Measurements from ENCODE around the gene DNAI2.
A peak's percentile ranks its signal among the peaks of the same experiment; 100 is the strongest.

The DNAI2 gene

DNA sequence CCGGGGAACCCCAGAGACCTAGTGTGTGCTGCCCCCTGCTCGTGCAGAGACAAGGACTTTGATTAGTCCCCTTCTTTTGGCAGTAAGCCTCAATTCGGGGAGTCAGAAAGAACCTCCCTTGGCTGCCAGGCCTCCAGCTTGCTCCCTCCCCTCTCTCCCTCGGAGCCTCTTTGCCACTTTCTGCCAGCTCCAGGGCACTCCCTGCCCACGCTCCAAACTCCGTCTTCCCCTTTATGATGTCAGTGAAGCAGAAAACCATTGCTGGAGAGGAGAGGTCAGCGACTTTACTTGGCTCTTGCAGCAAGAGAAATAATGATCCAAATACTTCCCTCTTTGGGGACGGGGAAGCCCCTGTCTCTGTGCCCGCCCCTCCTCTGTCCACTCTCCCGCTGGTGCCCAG is 32.6 kb upstream of the DNAI2 start:
- DNase-seq (ENCODE audit: low spot score): no peak
- no peak overlapping the region for H3K4ac ChIP-seq (ENCODE audit: low read length)
- no CpG with 5 or more reads among the region's 10 CpGs for WGBS, 2 donors (ENCODE audit: extremely low coverage in 2 of 2, insufficient read length in 2 of 2, insufficient replicate concordance in 1 of 2)

DNA sequence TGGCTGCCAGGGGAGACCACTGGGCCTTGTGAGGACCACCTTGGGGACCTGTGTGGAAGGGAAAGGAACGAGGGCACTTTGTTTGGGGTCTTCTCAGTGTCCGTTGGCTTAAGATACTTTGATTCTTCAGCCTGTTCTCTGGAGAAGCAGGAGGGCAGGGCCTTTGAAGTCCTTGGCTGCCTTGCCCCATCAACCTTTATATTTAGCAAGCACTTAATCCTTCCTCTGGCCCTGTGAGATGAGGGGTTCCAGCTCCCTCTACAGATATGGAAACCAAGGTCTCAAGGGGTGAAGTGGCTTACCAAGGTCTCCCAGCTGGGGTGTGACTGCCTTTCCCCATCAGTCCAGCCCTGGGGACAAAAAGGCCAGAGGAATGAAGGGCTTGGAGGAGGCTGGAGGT is 32.2 kb upstream of the DNAI2 start:
- Histone ChIP-seq H2AK5ac (ENCODE audit: low read depth, low read length) (peak overlapping the region; percentile 2), H2BK15ac (ENCODE audit: low read length) (no peak overlapping the region), H3K4me1 (ENCODE audit: control insufficient read depth in 2 of 2, insufficient read depth in 1 of 2, low read depth in 1 of 2, low read length in 2 of 2) (peaks cover 17 to 25% of the 10 kb centered on the region in 2 donors), H3K14ac (ENCODE audit: low read length) (peak overlapping the region; percentile 1), H3K79me1 (ENCODE audit: low read depth, low read length) (no peaks in the 10 kb centered on the region), H3K18ac (ENCODE audit: low read length) (peak overlapping the region; percentile 30), H2AFZ (ENCODE audit: low read length) (no peak overlapping the region), H3K9me3 (replicated peaks in 1 of 2; ENCODE audit: control insufficient read depth in 2 of 2, insufficient read depth in 1 of 2, low read depth in 1 of 2, low read length in 2 of 2) (peaks cover 0 to 2% of the 10 kb centered on the region in 2 donors), H3K23ac (ENCODE audit: low read depth, low read length, poor library complexity) (no peak overlapping the region), H3K9ac (ENCODE audit: low read depth, low read length, poor library complexity) (no peak overlapping the region), H4K91ac (ENCODE audit: low read depth, low read length, poor library complexity) (no peak overlapping the region), H3K27ac (replicated peaks; ENCODE audit: low read length) (no peak overlapping the region), H3K36me3 (replicated peaks in 1 of 2; ENCODE audit: control insufficient read depth in 2 of 2, insufficient read depth in 2 of 2, low read length in 2 of 2) (peaks cover 0 to 27% of the 10 kb centered on the region in 2 donors), H2BK120ac (ENCODE audit: low read depth, low read length) (no peak overlapping the region), H3K4me2 (ENCODE audit: insufficient read depth, low read length, poor library complexity, severe bottlenecking) (no peak overlapping the region), H2BK5ac (ENCODE audit: low read length) (no peak overlapping the region), H2BK12ac (ENCODE audit: low read length) (no peak overlapping the region), H3K4me3 (ENCODE audit: low read length in 2 of 2) (no peak overlapping the region), H3K4ac (ENCODE audit: low read length) (no peak overlapping the region), H3K27me3 (ENCODE audit: control insufficient read depth in 3 of 3, insufficient read depth in 3 of 3, low read depth in 1 of 3, low read length in 3 of 3) (peaks cover 0 to 7% (median 0%) of the 10 kb centered on the region in 3 experiments), H4K8ac (ENCODE audit: low read depth, low read length) (no peak overlapping the region)
- no peak for DNase-seq (ENCODE audit: low spot score)
- no CpG with 5 or more reads among the region's 2 CpGs for WGBS, 2 donors (ENCODE audit: extremely low coverage in 2 of 2, insufficient read length in 2 of 2, insufficient replicate concordance in 1 of 2)

More for the DNA sequence above, 32.6 kb upstream of the DNAI2 start:
- Histone ChIP-seq H2AFZ (ENCODE audit: low read length) (no peak overlapping the region), H3K4me1 (ENCODE audit: control insufficient read depth in 2 of 2, insufficient read depth in 1 of 2, low read depth in 1 of 2, low read length in 2 of 2) (peaks cover 16 to 26% of the 10 kb centered on the region in 2 donors), H4K91ac (ENCODE audit: low read depth, low read length, poor library complexity) (no peak overlapping the region), H3K4me3 (ENCODE audit: low read length in 2 of 2) (no peak overlapping the region), H3K9me3 (replicated peaks in 1 of 2; ENCODE audit: control insufficient read depth in 2 of 2, insufficient read depth in 1 of 2, low read depth in 1 of 2, low read length in 2 of 2) (peaks cover 0 to under 1% of the 10 kb centered on the region in 2 donors), H3K23ac (ENCODE audit: low read depth, low read length, poor library complexity) (no peak overlapping the region), H2BK15ac (ENCODE audit: low read length) (no peak overlapping the region), H3K9ac (ENCODE audit: low read depth, low read length, poor library complexity) (no peak overlapping the region), H4K8ac (ENCODE audit: low read depth, low read length) (no peak overlapping the region), H3K36me3 (replicated peaks in 1 of 2; ENCODE audit: control insufficient read depth in 2 of 2, insufficient read depth in 2 of 2, low read length in 2 of 2) (peaks cover 0 to 27% of the 10 kb centered on the region in 2 donors), H3K79me1 (ENCODE audit: low read depth, low read length) (no peaks in the 10 kb centered on the region), H2BK12ac (ENCODE audit: low read length) (no peak overlapping the region), H3K18ac (ENCODE audit: low read length) (peak overlapping the region; percentile 22), H2BK120ac (ENCODE audit: low read depth, low read length) (no peak overlapping the region), H3K27me3 (ENCODE audit: control insufficient read depth in 3 of 3, insufficient read depth in 3 of 3, low read depth in 1 of 3, low read length in 3 of 3) (peaks cover 0 to 7% (median 0%) of the 10 kb centered on the region in 3 experiments), H3K14ac (ENCODE audit: low read length) (peak overlapping the region; percentile 1), H3K4me2 (ENCODE audit: insufficient read depth, low read length, poor library complexity, severe bottlenecking) (no peak overlapping the region), H2BK5ac (ENCODE audit: low read length) (no peak overlapping the region), H3K27ac (replicated peaks; ENCODE audit: low read length) (no peak overlapping the region), H2AK5ac (ENCODE audit: low read depth, low read length) (peak overlapping the region; percentile 2)

DNA sequence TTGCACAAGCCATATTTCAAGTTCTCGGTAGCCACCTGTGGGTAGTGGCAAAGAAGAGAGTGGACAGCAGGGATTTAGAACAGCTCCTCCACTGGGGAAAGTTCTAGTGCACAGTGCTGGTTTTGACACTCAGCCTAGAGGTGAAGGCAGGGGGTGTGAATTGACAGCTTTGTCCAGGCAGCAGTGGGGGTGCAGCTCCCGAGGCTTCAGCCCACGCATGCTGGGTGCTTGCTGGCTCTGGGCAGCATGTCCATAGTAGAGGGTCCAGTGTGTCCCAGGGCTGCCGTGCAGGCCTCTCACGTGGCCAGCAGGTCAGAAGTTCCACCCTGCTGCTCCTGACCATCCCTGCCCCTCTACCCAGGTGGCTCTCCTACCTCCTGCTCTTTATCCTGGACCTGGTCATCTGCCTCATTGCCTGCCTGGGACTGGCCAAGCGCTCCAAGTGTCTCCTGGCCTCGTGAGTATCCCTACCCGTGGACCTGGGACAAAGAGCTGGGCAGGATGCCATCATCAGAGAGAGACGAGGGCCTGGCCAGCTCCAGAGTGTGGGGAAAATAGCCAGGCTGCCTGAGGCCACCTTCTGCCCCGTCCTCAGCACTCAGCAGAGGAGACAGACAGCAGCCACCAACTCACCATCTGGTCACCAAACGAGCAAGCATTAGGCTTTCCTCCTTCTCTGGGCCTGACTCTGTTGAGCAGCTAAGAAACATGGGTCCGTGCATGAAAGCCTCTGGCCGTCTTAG is 30.9 kb upstream of the DNAI2 start:
- Histone ChIP-seq H3K9me3 (replicated peaks in 1 of 2; ENCODE audit: control insufficient read depth in 2 of 2, insufficient read depth in 1 of 2, low read depth in 1 of 2, low read length in 2 of 2) (peaks cover 0 to 4% of the 10 kb centered on the region in 2 donors), H3K14ac (ENCODE audit: low read length) (no peak overlapping the region), H3K27me3 (ENCODE audit: control insufficient read depth in 3 of 3, insufficient read depth in 3 of 3, low read depth in 1 of 3, low read length in 3 of 3) (peaks cover 0 to 7% (median 0%) of the 10 kb centered on the region in 3 experiments), H3K4me1 (ENCODE audit: control insufficient read depth in 2 of 2, insufficient read depth in 1 of 2, low read depth in 1 of 2, low read length in 2 of 2) (peaks cover 17 to 25% of the 10 kb centered on the region in 2 donors), H4K8ac (ENCODE audit: low read depth, low read length) (no peak overlapping the region), H3K36me3 (replicated peaks in 1 of 2; ENCODE audit: control insufficient read depth in 2 of 2, insufficient read depth in 2 of 2, low read length in 2 of 2) (peaks cover 0 to 21% of the 10 kb centered on the region in 2 donors), H3K18ac (ENCODE audit: low read length) (no peak overlapping the region), H3K27ac (replicated peaks; ENCODE audit: low read length) (no peak overlapping the region), H4K91ac (ENCODE audit: low read depth, low read length, poor library complexity) (no peak overlapping the region), H3K23ac (ENCODE audit: low read depth, low read length, poor library complexity) (no peak overlapping the region), H2AK5ac (ENCODE audit: low read depth, low read length) (peak overlapping the region; percentile 48), H3K79me1 (ENCODE audit: low read depth, low read length) (no peaks in the 10 kb centered on the region), H2BK12ac (ENCODE audit: low read length) (no peak overlapping the region), H2AFZ (ENCODE audit: low read length) (no peak overlapping the region), H3K4me2 (ENCODE audit: insufficient read depth, low read length, poor library complexity, severe bottlenecking) (no peak overlapping the region), H2BK5ac (ENCODE audit: low read length) (peak overlapping the region; percentile 15), H3K9ac (ENCODE audit: low read depth, low read length, poor library complexity) (no peak overlapping the region), H3K4me3 (ENCODE audit: low read length in 2 of 2) (no peak overlapping the region), H3K4ac (ENCODE audit: low read length) (no peak overlapping the region), H2BK120ac (ENCODE audit: low read depth, low read length) (no peak overlapping the region), H2BK15ac (ENCODE audit: low read length) (peak overlapping the region; percentile 26)
- no CpG with 5 or more reads among the region's 13 CpGs for WGBS, 2 donors (ENCODE audit: extremely low coverage in 2 of 2, insufficient read length in 2 of 2, insufficient replicate concordance in 1 of 2)
- no peak for DNase-seq (ENCODE audit: low spot score)

DNA sequence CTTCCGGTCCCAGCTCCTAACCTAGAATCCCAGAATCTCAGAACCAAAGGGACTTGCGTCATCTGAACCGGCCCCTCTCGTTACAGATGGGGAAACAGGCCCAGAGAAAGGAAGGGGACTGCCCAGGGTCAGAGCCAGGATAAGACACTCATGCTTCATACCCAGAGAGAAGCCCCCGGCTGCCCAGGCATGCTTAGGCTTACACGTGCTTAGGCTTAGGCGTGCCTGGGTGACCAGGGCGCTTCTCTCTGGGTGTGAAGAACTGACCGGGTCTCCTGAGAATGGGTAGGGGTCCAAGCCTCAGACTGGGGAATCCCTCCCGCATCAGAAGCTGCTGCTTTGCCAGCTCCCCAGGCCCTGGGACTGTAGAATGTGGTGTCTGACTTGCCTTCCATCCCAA is 29.9 kb upstream of the DNAI2 start:
- H4K8ac ChIP-seq (ENCODE audit: low read depth, low read length): no peak overlapping the region
- H2AK5ac ChIP-seq (ENCODE audit: low read depth, low read length): peak overlapping the region; percentile 48
- no peak overlapping the region for H2AFZ ChIP-seq (ENCODE audit: low read length)
- peak overlapping the region; percentile 44 for H3K18ac ChIP-seq (ENCODE audit: low read length)
- peak overlapping the region; percentile 0 for H4K91ac ChIP-seq (ENCODE audit: low read depth, low read length, poor library complexity)
- no peak overlapping the region for H3K9ac ChIP-seq (ENCODE audit: low read depth, low read length, poor library complexity)
- no peak overlapping the region for H3K4ac ChIP-seq (ENCODE audit: low read length)
- DNase-seq (ENCODE audit: low spot score): no peak
- no peak overlapping the region for H3K23ac ChIP-seq (ENCODE audit: low read depth, low read length, poor library complexity)
- H3K14ac ChIP-seq (ENCODE audit: low read length): no peak overlapping the region
- no peak overlapping the region for H2BK120ac ChIP-seq (ENCODE audit: low read depth, low read length)
- peak overlapping the region; percentile 50 for H2BK15ac ChIP-seq (ENCODE audit: low read length)
- no peak overlapping the region for H3K27ac ChIP-seq (replicated peaks; ENCODE audit: low read length)
- no peak overlapping the region for H2BK12ac ChIP-seq (ENCODE audit: low read length)
- H3K36me3 ChIP-seq (replicated peaks in 1 of 2; ENCODE audit: control insufficient read depth in 2 of 2, insufficient read depth in 2 of 2, low read length in 2 of 2): peaks cover 0 to 20% of the 10 kb centered on the region in 2 donors
- peaks cover 0 to 7% (median 0%) of the 10 kb centered on the region in 3 experiments for H3K27me3 ChIP-seq (ENCODE audit: control insufficient read depth in 3 of 3, insufficient read depth in 3 of 3, low read depth in 1 of 3, low read length in 3 of 3)
- no peak overlapping the region for H2BK5ac ChIP-seq (ENCODE audit: low read length)
- no CpG with 5 or more reads among the region's 10 CpGs for WGBS, 2 donors (ENCODE audit: extremely low coverage in 2 of 2, insufficient read length in 2 of 2, insufficient replicate concordance in 1 of 2)
- no peaks in the 10 kb centered on the region for H3K79me1 ChIP-seq (ENCODE audit: low read depth, low read length)
- peaks cover 0 to 4% of the 10 kb centered on the region in 2 donors for H3K9me3 ChIP-seq (replicated peaks in 1 of 2; ENCODE audit: control insufficient read depth in 2 of 2, insufficient read depth in 1 of 2, low read depth in 1 of 2, low read length in 2 of 2)
- peaks cover 17 to 25% of the 10 kb centered on the region in 2 donors for H3K4me1 ChIP-seq (ENCODE audit: control insufficient read depth in 2 of 2, insufficient read depth in 1 of 2, low read depth in 1 of 2, low read length in 2 of 2)
- H3K4me3 ChIP-seq (ENCODE audit: low read length in 2 of 2): no peak overlapping the region
- H3K4me2 ChIP-seq (ENCODE audit: insufficient read depth, low read length, poor library complexity, severe bottlenecking): no peak overlapping the region

Data from neuronal stem cell (in vitro differentiated cells).